ENCODE data around the gene OSBPL7.

The OSBPL7 gene

DNA sequence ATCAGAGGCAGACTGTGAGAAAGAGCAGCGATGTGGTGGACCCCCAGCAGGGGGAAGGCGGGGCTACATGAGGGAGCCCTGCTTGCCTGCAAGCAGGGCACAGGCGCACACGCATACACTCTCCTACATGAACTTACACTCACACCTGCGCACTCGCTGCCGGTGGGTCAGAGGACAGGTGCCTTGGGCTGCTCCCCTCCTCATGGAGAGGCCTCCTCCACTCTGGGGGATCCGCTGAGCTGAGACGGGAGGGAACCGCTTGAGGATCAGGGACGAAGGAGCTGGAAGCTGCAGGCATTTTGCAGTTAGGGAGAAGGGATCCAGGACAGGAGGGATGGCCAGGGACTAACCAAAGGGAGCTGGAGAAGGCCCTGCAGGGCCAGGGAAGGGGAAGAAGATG lies 14.2 kb downstream of the OSBPL7 start:
- Histone ChIP-seq H3K9ac (ENCODE audit: low read length) (no peak overlapping the region), H3K4me1 (ENCODE audit: control insufficient read depth, insufficient read depth, low read length) (peaks cover 43% of the 10 kb centered on the region), H3K36me3 (ENCODE audit: control insufficient read depth, insufficient read depth, low read length) (peaks cover 27% of the 10 kb centered on the region), H3K4me3 (ENCODE audit: low read length) (no peak overlapping the region), H3K9me3 (ENCODE audit: control insufficient read depth, low read length) (no peaks in the 10 kb centered on the region), H3K27me3 (ENCODE audit: control insufficient read depth, insufficient read depth, low read length) (no peaks in the 10 kb centered on the region)

- H3K4me1 ChIP-seq (ENCODE audit: control insufficient read depth, insufficient read depth, low read length), result peaks cover 37% of the 10 kb centered on the region
- H3K4me3 ChIP-seq (ENCODE audit: low read length), result no peak overlapping the region
- H3K36me3 ChIP-seq (ENCODE audit: control insufficient read depth, insufficient read depth, low read length), result peaks cover 27% of the 10 kb centered on the region
- H3K9ac ChIP-seq (ENCODE audit: low read length), result no peak overlapping the region
- H3K9me3 ChIP-seq (ENCODE audit: control insufficient read depth, low read length), result no peaks in the 10 kb centered on the region
- H3K27me3 ChIP-seq (ENCODE audit: control insufficient read depth, insufficient read depth, low read length), result no peaks in the 10 kb centered on the region
Observed at GRCh38 chr17:47806913-47807255, 14.7 kb downstream of the OSBPL7 start.

DNA sequence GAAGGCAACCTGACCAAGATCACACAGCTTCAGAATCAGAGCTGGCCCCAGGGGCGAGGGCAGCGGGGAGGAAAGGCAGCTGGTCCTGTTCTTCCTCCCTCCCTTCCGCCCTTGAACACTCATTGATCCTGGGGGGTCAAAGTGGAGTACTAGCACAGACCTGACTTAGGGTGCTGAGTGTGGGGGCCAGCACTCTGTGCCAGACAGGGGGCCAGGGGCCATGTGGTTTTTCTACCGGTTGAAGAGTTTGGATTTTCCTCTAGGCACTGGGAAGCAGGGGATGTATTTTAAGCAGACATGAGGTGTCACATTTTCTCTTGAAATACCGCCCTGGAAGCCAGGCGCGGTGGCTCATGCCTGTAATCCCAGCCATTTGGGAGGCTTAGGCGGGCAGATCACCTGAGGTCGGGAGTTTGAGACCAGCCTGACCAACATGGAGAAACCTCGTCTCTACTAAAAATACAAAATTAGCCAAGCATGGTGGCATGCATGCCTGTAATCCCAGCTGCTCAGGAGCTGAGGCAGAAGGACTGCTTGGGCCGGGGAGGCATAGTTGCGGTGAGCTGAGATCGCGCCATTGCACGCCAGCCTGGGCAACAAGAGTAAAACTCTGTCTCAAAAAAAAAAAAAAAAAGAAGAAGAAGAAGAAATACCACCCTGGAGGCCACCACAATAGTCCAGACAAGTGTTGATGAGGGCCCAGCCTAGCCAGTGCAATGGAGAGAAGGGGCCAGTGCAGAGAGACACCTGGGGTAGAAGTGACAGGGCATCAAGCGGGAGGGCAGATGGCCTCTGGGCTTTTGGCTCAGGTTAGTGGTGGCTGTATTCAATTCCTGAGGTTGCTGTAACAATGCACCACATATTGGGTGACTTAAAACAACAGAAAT lies 15.3 kb downstream of the OSBPL7 start:
- no peak overlapping the region for H3K4me3 ChIP-seq (ENCODE audit: low read length)
- H3K9ac ChIP-seq (ENCODE audit: low read length), result no peak overlapping the region
- H3K9me3 ChIP-seq (ENCODE audit: control insufficient read depth, low read length), result no peaks in the 10 kb centered on the region
- H3K4me1 ChIP-seq (ENCODE audit: control insufficient read depth, insufficient read depth, low read length), result peaks cover 31% of the 10 kb centered on the region
- peaks cover 27% of the 10 kb centered on the region for H3K36me3 ChIP-seq (ENCODE audit: control insufficient read depth, insufficient read depth, low read length)
- no peaks in the 10 kb centered on the region for H3K27me3 ChIP-seq (ENCODE audit: control insufficient read depth, insufficient read depth, low read length)

GRCh38 chr17:47804461-47804860 lies 17.1 kb downstream of the OSBPL7 start:
- no peak overlapping the region for H3K9ac ChIP-seq (ENCODE audit: low read length)
- H3K4me1 ChIP-seq (ENCODE audit: control insufficient read depth, insufficient read depth, low read length), result peaks cover 13% of the 10 kb centered on the region
- no peaks in the 10 kb centered on the region for H3K27me3 ChIP-seq (ENCODE audit: control insufficient read depth, insufficient read depth, low read length)
- no peak overlapping the region for H3K4me3 ChIP-seq (ENCODE audit: low read length)
- no peaks in the 10 kb centered on the region for H3K9me3 ChIP-seq (ENCODE audit: control insufficient read depth, low read length)
- H3K36me3 ChIP-seq (ENCODE audit: control insufficient read depth, insufficient read depth, low read length), result peaks cover 26% of the 10 kb centered on the region

DNA sequence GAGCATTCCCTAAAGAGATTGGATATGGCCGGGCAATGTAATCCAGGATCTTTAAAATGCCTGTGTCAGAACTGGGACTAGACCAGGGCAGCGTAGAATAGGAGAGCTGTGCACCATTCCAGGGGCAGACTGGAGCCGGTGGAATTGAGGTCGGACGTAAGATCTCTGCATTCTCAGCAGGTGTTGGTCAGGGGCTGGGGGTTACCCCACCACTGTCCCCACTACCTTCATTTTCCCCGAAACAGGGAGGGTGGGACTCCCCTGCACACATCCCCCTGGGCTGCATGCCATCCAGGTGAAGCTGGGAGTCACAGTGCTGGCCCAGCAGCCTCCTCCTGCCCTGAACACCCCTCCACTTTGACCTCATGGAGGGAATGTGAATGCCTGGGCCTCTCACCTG lies 17.8 kb downstream of the OSBPL7 start:
- peaks cover 6% of the 10 kb centered on the region for H3K4me1 ChIP-seq (ENCODE audit: control insufficient read depth, insufficient read depth, low read length)
- H3K9ac ChIP-seq (ENCODE audit: low read length), result no peak overlapping the region
- H3K36me3 ChIP-seq (ENCODE audit: control insufficient read depth, insufficient read depth, low read length), result peaks cover 18% of the 10 kb centered on the region
- no peaks in the 10 kb centered on the region for H3K9me3 ChIP-seq (ENCODE audit: control insufficient read depth, low read length)
- no peaks in the 10 kb centered on the region for H3K27me3 ChIP-seq (ENCODE audit: control insufficient read depth, insufficient read depth, low read length)
- H3K4me3 ChIP-seq (ENCODE audit: low read length), result no peak overlapping the region

- no peak overlapping the region for H3K4me3 ChIP-seq (ENCODE audit: low read length)
- H3K36me3 ChIP-seq (ENCODE audit: control insufficient read depth, insufficient read depth, low read length), result peaks cover 13% of the 10 kb centered on the region
- no peaks in the 10 kb centered on the region for H3K9me3 ChIP-seq (ENCODE audit: control insufficient read depth, low read length)
- H3K4me1 ChIP-seq (ENCODE audit: control insufficient read depth, insufficient read depth, low read length), result peaks cover under 1% of the 10 kb centered on the region
- no peak overlapping the region for H3K9ac ChIP-seq (ENCODE audit: low read length)
- H3K27me3 ChIP-seq (ENCODE audit: control insufficient read depth, insufficient read depth, low read length), result no peaks in the 10 kb centered on the region
Observed at GRCh38 chr17:47803201-47803600, 18.4 kb downstream of the OSBPL7 start.

DNA sequence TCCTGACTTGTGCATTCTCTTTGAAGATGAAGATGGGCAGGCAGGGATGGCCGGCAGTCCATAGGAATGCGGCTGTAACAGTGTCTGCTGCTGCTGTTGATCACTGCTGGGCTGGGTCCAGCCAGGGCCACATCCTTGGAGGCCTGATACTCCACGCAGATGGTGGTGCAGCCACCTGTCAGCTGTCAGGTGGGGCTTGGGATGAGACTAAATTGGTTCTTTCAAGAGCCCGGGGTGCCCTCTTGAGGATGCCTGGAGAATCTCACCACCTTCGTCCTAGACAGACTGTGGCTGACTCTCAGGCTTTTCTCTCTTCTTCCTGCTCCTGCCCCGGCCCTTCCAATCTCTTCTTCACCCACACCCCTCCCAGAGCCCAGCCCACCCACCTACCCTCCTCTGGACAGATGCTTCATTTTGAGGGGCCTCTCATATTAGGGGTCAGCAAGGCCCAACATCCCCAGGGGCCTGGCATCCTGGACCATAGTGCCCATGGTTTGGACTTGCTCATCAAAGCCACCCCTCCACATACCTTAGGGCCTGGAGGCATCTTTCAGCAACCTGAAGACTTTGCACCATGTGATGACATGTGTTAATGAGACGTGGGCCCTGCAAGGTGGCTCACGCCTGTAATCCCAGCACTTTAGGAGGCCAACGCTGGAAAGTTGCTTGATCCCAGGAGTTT lies 19.1 kb downstream of the OSBPL7 start:
- no peaks in the 10 kb centered on the region for H3K4me1 ChIP-seq (ENCODE audit: control insufficient read depth, insufficient read depth, low read length)
- H3K9me3 ChIP-seq (ENCODE audit: control insufficient read depth, low read length), result no peaks in the 10 kb centered on the region
- peaks cover 6% of the 10 kb centered on the region for H3K36me3 ChIP-seq (ENCODE audit: control insufficient read depth, insufficient read depth, low read length)
- no peaks in the 10 kb centered on the region for H3K27me3 ChIP-seq (ENCODE audit: control insufficient read depth, insufficient read depth, low read length)
- H3K9ac ChIP-seq (ENCODE audit: low read length), result no peak overlapping the region
- no peak overlapping the region for H3K4me3 ChIP-seq (ENCODE audit: low read length)

- Histone ChIP-seq H3K9ac (ENCODE audit: low read length) (no peak overlapping the region), H3K4me3 (ENCODE audit: low read length) (no peak overlapping the region), H3K9me3 (ENCODE audit: control insufficient read depth, low read length) (no peaks in the 10 kb centered on the region), H3K27me3 (ENCODE audit: control insufficient read depth, insufficient read depth, low read length) (no peaks in the 10 kb centered on the region), H3K4me1 (ENCODE audit: control insufficient read depth, insufficient read depth, low read length) (no peaks in the 10 kb centered on the region), H3K36me3 (ENCODE audit: control insufficient read depth, insufficient read depth, low read length) (no peaks in the 10 kb centered on the region)
Observed at GRCh38 chr17:47801906-47802305, 19.7 kb downstream of the OSBPL7 start.

DNA sequence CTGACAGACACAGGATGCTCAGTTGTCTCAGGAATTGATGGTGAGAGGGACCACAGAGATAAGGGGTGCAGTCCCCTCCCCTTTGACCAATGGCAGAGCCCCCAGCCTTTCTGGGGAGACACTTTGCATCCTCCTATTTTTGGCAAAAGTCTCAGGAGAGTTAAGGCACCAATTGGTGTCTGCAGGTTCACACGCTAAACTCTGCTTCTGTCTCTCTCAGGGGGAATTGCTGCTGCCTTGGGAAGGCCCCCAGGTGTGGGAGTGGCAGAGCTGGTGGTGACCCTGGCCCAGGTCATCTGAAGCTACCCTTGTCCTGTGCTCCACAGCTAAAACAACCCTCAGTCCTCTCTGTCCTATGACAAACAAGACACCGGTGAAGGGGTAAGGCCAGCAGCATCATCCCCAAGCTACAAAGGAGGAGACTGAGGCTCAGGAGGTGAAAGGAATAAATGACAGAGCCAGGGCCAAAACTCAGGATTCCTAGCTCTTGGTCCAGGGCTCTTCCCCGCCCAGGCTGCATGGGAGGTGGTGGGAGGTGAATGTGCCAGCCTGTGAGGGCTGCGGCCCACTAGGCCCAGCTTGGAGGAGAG lies 20.3 kb downstream of the OSBPL7 start:
- Histone ChIP-seq H3K27me3 (ENCODE audit: control insufficient read depth, insufficient read depth, low read length) (no peaks in the 10 kb centered on the region), H3K9me3 (ENCODE audit: control insufficient read depth, low read length) (no peaks in the 10 kb centered on the region), H3K4me1 (ENCODE audit: control insufficient read depth, insufficient read depth, low read length) (no peaks in the 10 kb centered on the region), H3K4me3 (ENCODE audit: low read length) (no peak overlapping the region), H3K36me3 (ENCODE audit: control insufficient read depth, insufficient read depth, low read length) (no peaks in the 10 kb centered on the region), H3K9ac (ENCODE audit: low read length) (no peak overlapping the region)

DNA sequence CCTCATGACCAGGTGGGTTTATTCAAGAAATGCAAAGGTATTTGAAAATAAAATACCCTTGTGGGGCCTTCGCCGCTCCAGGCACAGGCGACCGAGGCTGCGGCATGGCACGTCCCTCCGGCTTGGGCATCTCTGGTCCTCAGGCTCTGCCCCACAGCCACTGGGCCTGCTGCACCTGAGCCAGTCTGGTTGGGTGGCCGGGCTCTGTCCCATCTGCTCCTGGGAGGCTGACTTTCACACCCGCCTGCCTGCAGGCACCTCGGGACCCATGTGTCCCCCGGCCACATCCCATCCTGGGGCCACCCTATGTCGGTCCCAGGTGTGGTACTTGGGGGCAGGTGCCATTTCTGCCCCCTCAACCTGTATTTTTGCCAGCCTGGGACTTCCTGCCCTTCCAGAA lies 20.9 kb downstream of the OSBPL7 start:
- Histone ChIP-seq H3K4me1 (ENCODE audit: control insufficient read depth, insufficient read depth, low read length) (no peaks in the 10 kb centered on the region), H3K9me3 (ENCODE audit: control insufficient read depth, low read length) (no peaks in the 10 kb centered on the region), H3K27me3 (ENCODE audit: control insufficient read depth, insufficient read depth, low read length) (no peaks in the 10 kb centered on the region), H3K36me3 (ENCODE audit: control insufficient read depth, insufficient read depth, low read length) (no peaks in the 10 kb centered on the region), H3K4me3 (ENCODE audit: low read length) (no peak overlapping the region), H3K9ac (ENCODE audit: low read length) (no peak overlapping the region)

GRCh38 chr17:47797797-47798196 lies 23.8 kb downstream of the OSBPL7 start:
- Histone ChIP-seq H3K9me3 (ENCODE audit: control insufficient read depth, low read length) (no peaks in the 10 kb centered on the region), H3K9ac (ENCODE audit: low read length) (no peak overlapping the region), H3K4me1 (ENCODE audit: control insufficient read depth, insufficient read depth, low read length) (no peaks in the 10 kb centered on the region), H3K36me3 (ENCODE audit: control insufficient read depth, insufficient read depth, low read length) (no peaks in the 10 kb centered on the region), H3K27me3 (ENCODE audit: control insufficient read depth, insufficient read depth, low read length) (peaks cover 16% of the 10 kb centered on the region), H3K4me3 (ENCODE audit: low read length) (no peak overlapping the region)

GRCh38 chr17:47792979-47793378 lies 28.6 kb downstream of the OSBPL7 start:
- Histone ChIP-seq H3K36me3 (ENCODE audit: control insufficient read depth, insufficient read depth, low read length) (no peaks in the 10 kb centered on the region), H3K9me3 (ENCODE audit: control insufficient read depth, low read length) (no peaks in the 10 kb centered on the region), H3K27me3 (ENCODE audit: control insufficient read depth, insufficient read depth, low read length) (peaks cover 48% of the 10 kb centered on the region), H3K4me3 (ENCODE audit: low read length) (no peak overlapping the region), H3K9ac (ENCODE audit: low read length) (no peak overlapping the region), H3K4me1 (ENCODE audit: control insufficient read depth, insufficient read depth, low read length) (no peaks in the 10 kb centered on the region)

Measured in mucosa of stomach (tissue), 1 donor.